ENCODE results near the gene ABTB1. TPM values are rescaled to one million over a fixed set of nuclear protein-coding genes. Genes with fewer than 3 reads are reported as not detected.
A peak's percentile ranks its signal among the peaks of the same experiment; 100 is the strongest.

ABTB1 gene
- total RNA-seq, 1 experiment from 2014 or later = 27.2 TPM

DNA sequence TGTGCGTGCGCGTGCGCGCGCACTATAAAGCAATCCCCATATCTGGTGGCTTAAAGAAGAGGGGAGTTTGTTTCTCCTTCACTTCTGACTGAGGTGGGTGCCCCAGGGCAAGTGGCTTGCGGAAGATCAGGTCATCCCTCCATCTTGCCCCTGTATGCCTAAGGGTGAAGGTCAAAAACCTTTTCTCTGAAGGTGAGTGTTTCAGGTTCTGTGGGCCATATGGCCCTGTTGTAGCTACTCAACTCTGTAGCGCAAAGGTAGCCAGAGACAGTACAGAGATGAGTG, 5.5 kb downstream of the ABTB1 start:
- TF ChIP-seq, protein P1, sequence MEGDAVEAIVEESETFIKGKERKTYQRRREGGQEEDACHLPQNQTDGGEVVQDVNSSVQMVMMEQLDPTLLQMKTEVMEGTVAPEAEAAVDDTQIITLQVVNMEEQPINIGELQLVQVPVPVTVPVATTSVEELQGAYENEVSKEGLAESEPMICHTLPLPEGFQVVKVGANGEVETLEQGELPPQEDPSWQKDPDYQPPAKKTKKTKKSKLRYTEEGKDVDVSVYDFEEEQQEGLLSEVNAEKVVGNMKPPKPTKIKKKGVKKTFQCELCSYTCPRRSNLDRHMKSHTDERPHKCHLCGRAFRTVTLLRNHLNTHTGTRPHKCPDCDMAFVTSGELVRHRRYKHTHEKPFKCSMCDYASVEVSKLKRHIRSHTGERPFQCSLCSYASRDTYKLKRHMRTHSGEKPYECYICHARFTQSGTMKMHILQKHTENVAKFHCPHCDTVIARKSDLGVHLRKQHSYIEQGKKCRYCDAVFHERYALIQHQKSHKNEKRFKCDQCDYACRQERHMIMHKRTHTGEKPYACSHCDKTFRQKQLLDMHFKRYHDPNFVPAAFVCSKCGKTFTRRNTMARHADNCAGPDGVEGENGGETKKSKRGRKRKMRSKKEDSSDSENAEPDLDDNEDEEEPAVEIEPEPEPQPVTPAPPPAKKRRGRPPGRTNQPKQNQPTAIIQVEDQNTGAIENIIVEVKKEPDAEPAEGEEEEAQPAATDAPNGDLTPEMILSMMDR (IDR thresholded peaks at IDR 0.05; ENCODE audit: unreplicated experiment) = no peak
- Mint-ChIP-seq H3K36me3 (ENCODE audit: insufficient read depth, unreplicated experiment) (peaks cover 18% of the 10 kb centered on the region), H3K9me3 (ENCODE audit: low read depth, unreplicated experiment) (no peaks in the 10 kb centered on the region), H3K27me3 (ENCODE audit: unreplicated experiment) (no peaks in the 10 kb centered on the region), H3K4me3 (ENCODE audit: low read depth, unreplicated experiment) (no peak overlapping the region), H3K4me1 (ENCODE audit: low read depth, unreplicated experiment) (peaks cover 12% of the 10 kb centered on the region), H3K27ac (ENCODE audit: unreplicated experiment) (no peak overlapping the region)
- BruUV-seq (replicated peaks) = no TSS peak
- no peak for DNase-seq
- intact Hi-C loops (cut with micrococcal nuclease; ENCODE audit: unreplicated experiment) = no loop called here
- CTCF ChIA-PET = no interaction called here

DNA sequence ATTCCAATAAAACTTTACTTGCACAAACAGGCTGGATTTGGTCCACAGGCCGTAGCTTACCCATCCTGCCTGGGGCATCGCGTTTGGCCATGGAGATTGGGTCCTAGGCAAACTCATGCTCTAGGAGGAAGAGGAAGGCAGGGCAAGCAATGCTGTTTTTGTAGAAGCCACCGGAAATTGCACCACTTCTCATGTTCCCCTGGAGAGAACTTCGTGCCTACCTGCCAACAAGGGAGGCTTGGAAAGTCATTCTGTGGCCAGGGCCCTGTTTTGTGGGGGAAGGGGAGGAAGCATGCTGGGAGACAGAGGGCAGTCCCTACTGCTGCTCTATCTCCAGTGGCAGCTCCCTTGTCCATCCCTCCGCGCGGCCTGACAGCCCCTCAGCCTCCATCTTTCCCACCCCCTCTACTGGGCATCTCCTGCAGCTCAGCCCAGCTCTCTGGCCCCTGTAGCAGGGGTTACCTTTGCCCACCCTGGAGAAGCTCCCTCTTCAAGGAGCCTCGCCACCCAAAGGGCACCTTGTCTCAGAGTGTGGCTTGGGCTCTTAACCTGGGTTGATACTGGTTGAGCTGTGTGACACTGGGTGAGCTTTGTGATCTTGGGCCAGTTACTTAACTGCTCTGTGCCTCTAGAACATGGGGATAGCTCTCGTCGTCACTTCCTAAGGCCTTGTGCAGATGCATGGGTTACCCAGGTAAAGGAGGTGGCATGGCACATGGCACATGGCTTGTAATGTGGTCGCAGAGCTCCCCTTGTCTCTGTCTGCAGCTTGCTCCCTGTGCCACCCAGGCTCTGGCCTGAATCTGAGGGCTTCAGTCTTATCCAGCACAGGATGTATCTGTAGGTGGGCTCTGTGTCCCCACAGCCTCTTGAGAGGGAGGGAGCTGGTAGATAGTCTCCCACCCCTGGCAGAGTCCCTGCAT, 6.1 kb downstream of the ABTB1 start:
- H3K36me3 Mint-ChIP-seq (ENCODE audit: insufficient read depth, unreplicated experiment) = peaks cover 12% of the 10 kb centered on the region
- no peak overlapping the region for H3K4me3 Mint-ChIP-seq (ENCODE audit: low read depth, unreplicated experiment)
- DNase-seq = no peak
- BruUV-seq (replicated peaks) = no TSS peak
- TF ChIP-seq, protein P1 (IDR thresholded peaks at IDR 0.05; ENCODE audit: unreplicated experiment) = no peak
- H3K27me3 Mint-ChIP-seq (ENCODE audit: unreplicated experiment) = no peaks in the 10 kb centered on the region
- H3K4me1 Mint-ChIP-seq (ENCODE audit: low read depth, unreplicated experiment) = peaks cover 6% of the 10 kb centered on the region
- no peaks in the 10 kb centered on the region for H3K9me3 Mint-ChIP-seq (ENCODE audit: low read depth, unreplicated experiment)
- CTCF ChIA-PET = interaction anchor here (0.5 to 0.7 kb wide), 2 partner anchors 19 to 131 kb away, joined by 3 read pairs; no protein-coding TSS in a partner anchor
- no peak overlapping the region for H3K27ac Mint-ChIP-seq (ENCODE audit: unreplicated experiment)
- intact Hi-C loops (cut with micrococcal nuclease; ENCODE audit: unreplicated experiment) = no loop called here

DNA sequence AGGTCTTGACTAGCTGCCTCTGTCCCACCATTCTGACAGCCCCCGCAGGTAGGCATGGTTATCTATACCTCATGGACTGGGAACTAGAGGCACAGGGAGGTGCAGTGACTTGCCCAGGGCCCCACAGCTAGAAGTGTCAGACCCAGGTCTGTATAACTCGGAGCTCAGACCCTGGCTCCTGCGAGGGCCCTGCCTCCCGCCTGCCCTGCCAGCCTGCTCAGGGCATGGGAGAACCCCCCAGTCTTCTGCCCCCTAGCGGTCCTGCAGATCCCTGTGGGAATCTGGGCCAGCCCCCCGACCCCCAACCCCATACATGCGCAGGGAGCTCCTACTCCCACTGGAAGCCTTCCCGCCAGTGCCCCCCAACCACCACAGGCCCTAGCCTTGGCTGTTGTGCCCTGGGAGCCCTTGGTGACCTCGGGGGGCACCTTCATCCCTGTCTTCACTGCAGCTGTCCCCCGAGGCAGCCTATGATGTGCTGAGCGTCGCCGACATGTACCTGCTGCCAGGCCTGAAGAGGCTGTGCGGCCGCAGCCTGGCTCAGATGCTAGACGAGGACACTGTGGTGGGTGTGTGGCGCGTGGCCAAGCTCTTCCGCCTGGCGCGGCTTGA, 6.9 kb downstream of the ABTB1 start:
- Mint-ChIP-seq H3K9me3 (ENCODE audit: low read depth, unreplicated experiment) (no peaks in the 10 kb centered on the region), H3K36me3 (ENCODE audit: insufficient read depth, unreplicated experiment) (peaks cover 4% of the 10 kb centered on the region), H3K27me3 (ENCODE audit: unreplicated experiment) (no peaks in the 10 kb centered on the region), H3K4me1 (ENCODE audit: low read depth, unreplicated experiment) (no peaks in the 10 kb centered on the region), H3K27ac (ENCODE audit: unreplicated experiment) (no peak overlapping the region), H3K4me3 (ENCODE audit: low read depth, unreplicated experiment) (no peak overlapping the region)
- no peak for DNase-seq
- TF ChIP-seq, protein P1 (IDR thresholded peaks at IDR 0.05; ENCODE audit: unreplicated experiment) = peak; percentile 12
- CTCF ChIA-PET = interaction anchor here (0.5 to 0.7 kb wide), 2 partner anchors 18 to 132 kb away, joined by 3 read pairs; no protein-coding TSS in a partner anchor
- BruUV-seq (replicated peaks) = no TSS peak
- intact Hi-C loops (cut with micrococcal nuclease; ENCODE audit: unreplicated experiment) = no loop called here

DNA sequence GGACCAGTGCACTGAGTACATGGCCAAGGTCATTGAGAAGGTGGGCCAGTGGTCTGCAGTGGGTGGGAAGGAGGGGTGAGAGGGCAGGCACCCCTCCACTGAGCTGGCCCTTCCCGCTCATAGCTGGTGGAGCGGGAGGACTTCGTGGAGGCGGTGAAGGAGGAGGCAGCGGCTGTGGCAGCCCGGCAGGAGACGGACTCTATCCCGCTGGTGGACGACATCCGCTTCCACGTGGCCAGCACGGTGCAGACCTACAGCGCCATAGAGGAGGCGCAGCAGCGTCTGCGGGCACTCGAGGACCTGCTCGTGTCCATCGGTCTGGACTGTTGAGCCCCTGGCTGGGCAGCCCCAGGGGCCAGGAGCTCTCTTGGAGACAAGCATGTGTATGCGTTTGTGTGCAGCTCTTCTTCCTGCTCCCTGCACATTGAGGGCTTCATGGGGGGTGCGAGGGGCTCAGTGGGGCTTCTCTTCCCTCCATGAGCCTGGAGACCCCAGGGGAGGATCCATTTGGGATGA, 7.5 kb downstream of the ABTB1 start:
- no TSS peak for BruUV-seq (replicated peaks)
- CTCF ChIA-PET = no interaction called here
- no peaks in the 10 kb centered on the region for H3K4me1 Mint-ChIP-seq (ENCODE audit: low read depth, unreplicated experiment)
- no peaks in the 10 kb centered on the region for H3K36me3 Mint-ChIP-seq (ENCODE audit: insufficient read depth, unreplicated experiment)
- H3K27ac Mint-ChIP-seq (ENCODE audit: unreplicated experiment) = no peak overlapping the region
- H3K4me3 Mint-ChIP-seq (ENCODE audit: low read depth, unreplicated experiment) = no peak overlapping the region
- H3K27me3 Mint-ChIP-seq (ENCODE audit: unreplicated experiment) = no peaks in the 10 kb centered on the region
- H3K9me3 Mint-ChIP-seq (ENCODE audit: low read depth, unreplicated experiment) = no peaks in the 10 kb centered on the region
- intact Hi-C loops (cut with micrococcal nuclease; ENCODE audit: unreplicated experiment) = no loop called here
- DNase-seq = no peak
- TF ChIP-seq, protein P1 (IDR thresholded peaks at IDR 0.05; ENCODE audit: unreplicated experiment) = no peak
